HL-60/S4 (cell line): ENCODE data around the gene DNAI4.
"Not testable (repeated sequence)": the region's sequence is repeated elsewhere in the genome, so short reads cannot be mapped to it uniquely, and the experiment has no call there.

ENCODE experiments used
- in situ Hi-C: fragments of 300-500 bp; cut with MboI; formaldehyde crosslinking; loops from 2 replicates; pipeline ENCODE4 v1.14.3; 2022; ENCODE audit warnings: low sequenced_read_pairs

Gene DNAI4

GRCh38 chr1:66848193-66848592 is 76.5 kb downstream of the DNAI4 start:
- in situ Hi-C loops, result no loop called here

- in situ Hi-C loops, result no loop called here
Observed at GRCh38 chr1:66840929-66841328, 83.7 kb downstream of the DNAI4 start.

GRCh38 chr1:66834926-66835325 is 89.7 kb downstream of the DNAI4 start:
- in situ Hi-C loops, result no loop called here

- in situ Hi-C loops, result no loop called here
Observed at GRCh38 chr1:66833112-66833511, 91.5 kb downstream of the DNAI4 start.

- in situ Hi-C loops, result no loop called here
Observed at GRCh38 chr1:66831529-66832239, 93.0 kb downstream of the DNAI4 start.

GRCh38 chr1:66824771-66825170 is 99.9 kb downstream of the DNAI4 start:
- in situ Hi-C loops, result no loop called here

GRCh38 chr1:66809736-66810326 is 114.8 kb downstream of the DNAI4 start:
- in situ Hi-C loops, result no loop called here

GRCh38 chr1:66809245-66809644 is 115.4 kb downstream of the DNAI4 start:
- in situ Hi-C loops, result no loop called here

- in situ Hi-C loops, result not testable (repeated sequence)
Observed at GRCh38 chr1:66795839-66796238, 128.8 kb downstream of the DNAI4 start.

- in situ Hi-C loops, result no loop called here
Observed at GRCh38 chr1:66791621-66792610, 132.7 kb downstream of the DNAI4 start.

- in situ Hi-C loops, result no loop called here
Observed at GRCh38 chr1:66788231-66788939, 136.3 kb downstream of the DNAI4 start.

- in situ Hi-C loops, result no loop called here
Observed at GRCh38 chr1:66787641-66788040, 137.0 kb downstream of the DNAI4 start.

- in situ Hi-C loops, result not testable (repeated sequence)
Observed at GRCh38 chr1:66785800-66786199, 138.9 kb downstream of the DNAI4 start.

- in situ Hi-C loops, result no loop called here
Observed at GRCh38 chr1:66779475-66780078, 145.1 kb downstream of the DNAI4 start.

- in situ Hi-C loops, result no loop called here
Observed at GRCh38 chr1:66778969-66779368, 145.7 kb downstream of the DNAI4 start.

- in situ Hi-C loops, result no loop called here
Observed at GRCh38 chr1:66778266-66778665, 146.4 kb downstream of the DNAI4 start.

GRCh38 chr1:66777831-66778230 is 146.8 kb downstream of the DNAI4 start:
- in situ Hi-C loops, result no loop called here

- in situ Hi-C loops, result no loop called here
Observed at GRCh38 chr1:66775646-66776045, 149.0 kb downstream of the DNAI4 start.

GRCh38 chr1:66774438-66774837 is 150.2 kb downstream of the DNAI4 start:
- in situ Hi-C loops, result loop anchor here (25.0 kb wide), 1 partner anchor 738 kb away; no protein-coding TSS in a partner anchor

- in situ Hi-C loops, result loop anchor here (25.0 kb wide), 1 partner anchor 739 kb away; no protein-coding TSS in a partner anchor
Observed at GRCh38 chr1:66773227-66773626, 151.4 kb downstream of the DNAI4 start.
